HG03175 (cell line): ENCODE results near the gene CD48.
"Not testable (repeated sequence)": the region's sequence is repeated elsewhere in the genome, so short reads cannot be mapped to it uniquely, and the experiment has no call there.

Experiments used
- ATAC-seq: cut with Tn5 transposase; IDR thresholded peaks from one replicate; pipeline ENCODE4 v1.9.1; 2021; ENCODE audit warnings: mild to moderate bottlenecking, moderate library complexity; ENCODE audit not compliant: unreplicated experiment

Gene CD48

DNA sequence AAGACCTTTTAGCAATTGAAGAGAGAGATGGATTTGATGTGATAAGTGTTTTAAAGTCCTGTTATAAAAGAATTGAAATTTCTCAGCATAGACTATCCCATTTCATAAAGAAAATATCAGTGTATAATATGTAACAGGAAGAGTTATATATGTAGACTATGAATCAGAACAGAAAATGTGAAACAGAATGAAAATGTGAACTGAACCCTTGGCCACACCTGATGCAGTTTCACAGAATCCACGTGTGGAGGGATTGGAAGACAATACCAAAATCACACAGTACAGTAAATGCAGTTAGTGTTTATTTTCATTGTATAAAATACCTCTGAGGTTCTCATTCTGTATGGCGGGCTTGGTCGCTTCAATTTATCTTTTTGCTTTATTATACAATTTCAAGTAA lies 54.9 kb downstream of the CD48 start:
- ATAC-seq, result no peak

DNA sequence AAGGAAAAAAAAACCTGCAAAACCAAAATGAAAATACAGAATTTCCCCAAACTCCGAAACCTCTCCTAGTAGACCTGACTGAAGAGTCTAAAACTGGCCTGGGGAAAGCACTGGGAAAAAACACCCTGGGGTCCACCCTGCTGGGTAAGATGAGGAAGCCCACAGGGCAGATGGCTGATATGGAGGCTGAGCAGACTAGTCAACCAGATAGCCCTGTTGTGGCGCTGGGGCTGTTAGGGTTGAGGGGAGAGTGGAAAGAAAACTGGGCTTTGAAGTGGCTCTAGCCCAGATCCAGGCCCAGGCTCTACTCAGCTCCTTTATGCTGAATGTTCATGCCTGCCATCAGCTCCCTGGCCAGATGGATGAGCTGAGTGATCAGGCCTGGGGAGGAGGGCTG lies 58.0 kb downstream of the CD48 start:
- ATAC-seq, result no peak

GRCh38 chr1:160652924-160653619 lies 58.5 kb downstream of the CD48 start:
- no peak for ATAC-seq

DNA sequence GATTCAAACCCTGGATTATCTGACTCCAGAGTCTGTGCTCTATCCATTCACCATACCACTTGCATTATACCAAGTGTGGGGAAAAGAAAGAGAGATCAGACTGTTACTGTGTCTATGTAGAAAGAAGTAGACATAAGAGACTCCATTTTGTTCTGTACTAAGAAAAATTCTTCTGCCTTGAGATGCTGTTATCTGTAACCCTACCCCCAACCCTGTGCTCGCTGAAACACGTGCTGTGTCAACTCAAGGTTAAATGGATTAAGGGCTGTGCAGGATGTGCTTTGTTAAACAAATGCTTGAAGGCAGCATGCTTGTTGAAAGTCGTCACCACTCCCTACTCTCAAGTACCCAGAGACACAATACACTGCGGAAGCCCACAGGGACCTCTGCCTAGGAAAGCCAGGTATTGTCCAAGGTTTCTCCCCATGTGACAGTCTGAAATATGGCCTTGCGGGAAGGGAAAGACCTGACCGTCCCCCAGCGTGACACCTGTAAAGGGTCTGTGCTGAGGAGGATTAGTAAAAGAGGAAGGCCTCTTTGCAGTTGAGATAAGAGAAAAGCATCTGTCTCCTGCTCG lies 59.5 kb downstream of the CD48 start:
- ATAC-seq, result not testable (repeated sequence)

DNA sequence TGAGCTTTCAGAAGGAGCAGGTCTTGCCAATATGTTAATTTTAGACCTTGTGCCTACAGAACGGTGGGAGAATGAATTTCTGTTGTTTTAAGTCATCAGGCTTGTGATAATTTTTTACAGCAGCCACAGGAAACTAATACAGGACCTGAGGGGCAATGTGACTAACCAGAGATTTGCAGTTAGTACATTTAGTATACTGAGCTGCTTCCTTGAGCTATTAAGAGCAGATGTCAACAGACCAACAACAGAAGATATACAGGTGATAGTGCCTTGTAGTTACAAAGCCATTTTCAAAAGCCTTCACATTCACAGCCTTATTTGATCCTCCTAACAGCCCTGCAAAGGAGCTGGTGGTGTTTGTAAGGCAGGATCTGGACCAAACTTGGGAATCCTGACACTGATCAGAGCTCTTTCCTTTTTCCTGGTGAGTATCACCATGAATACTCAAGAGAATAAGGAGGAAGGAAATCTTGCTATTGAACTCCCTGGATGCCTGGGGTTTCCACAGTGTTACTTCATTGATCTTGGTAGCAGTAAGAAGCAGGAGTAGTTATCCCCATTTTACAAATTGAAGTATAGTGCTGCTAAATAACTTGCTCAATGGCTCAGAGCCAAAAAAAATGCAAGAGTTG lies 60.1 kb downstream of the CD48 start:
- no peak for ATAC-seq

GRCh38 chr1:160647329-160647720 lies 64.3 kb downstream of the CD48 start:
- ATAC-seq, result peak; percentile 25

GRCh38 chr1:160646711-160647328 lies 64.8 kb downstream of the CD48 start, which contains the start of gene SLAMF1:
SLAMF1 (minus strand) TSS chr1:160647044; CDS start chr1:160646945, 99 bp downstream.
- ATAC-seq, result peak; percentile 63

GRCh38 chr1:160646180-160646579 lies 65.4 kb downstream of the CD48 start:
- ATAC-seq, result peak; percentile 15

GRCh38 chr1:160645386-160646130 lies 66.1 kb downstream of the CD48 start:
- ATAC-seq, result no peak

- no peak for ATAC-seq
Observed at GRCh38 chr1:160644399-160644798, 67.2 kb downstream of the CD48 start.

DNA sequence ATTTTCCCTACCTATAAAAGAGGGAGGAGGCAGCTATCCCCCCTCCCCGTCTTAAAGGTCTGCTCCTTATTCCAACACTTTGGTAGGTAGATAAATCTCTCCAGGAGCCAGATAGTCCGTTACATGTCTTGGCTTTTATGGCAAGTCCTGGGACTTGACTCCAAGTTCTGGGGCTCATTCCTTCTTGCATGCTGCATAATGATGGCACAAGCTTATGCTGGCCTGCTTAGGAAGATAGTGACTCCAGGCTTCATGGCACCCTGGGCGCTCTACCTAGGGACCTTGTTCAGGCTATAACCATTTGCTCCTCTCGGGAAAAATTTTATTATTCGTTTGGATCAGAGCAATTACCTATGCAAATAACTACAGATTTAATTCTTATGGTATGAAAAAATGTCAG lies 68.5 kb downstream of the CD48 start:
- no peak for ATAC-seq

DNA sequence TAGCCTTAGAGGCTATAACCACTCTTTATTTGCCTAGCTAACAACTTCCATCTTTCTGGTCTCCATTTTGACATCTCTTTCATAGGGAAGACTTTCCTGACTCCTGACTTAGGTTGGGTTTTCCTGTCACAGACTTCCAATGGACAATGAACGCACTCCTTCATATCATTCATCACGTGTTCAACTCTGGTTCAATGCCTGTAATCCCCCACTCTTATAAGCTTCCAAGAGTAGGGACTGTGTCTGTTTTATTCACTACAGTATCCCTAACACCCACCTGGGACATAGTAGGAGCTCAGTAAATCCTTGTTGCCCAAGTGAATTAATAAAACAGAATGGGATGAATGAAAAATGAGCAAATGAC lies 69.4 kb downstream of the CD48 start:
- no peak for ATAC-seq

DNA sequence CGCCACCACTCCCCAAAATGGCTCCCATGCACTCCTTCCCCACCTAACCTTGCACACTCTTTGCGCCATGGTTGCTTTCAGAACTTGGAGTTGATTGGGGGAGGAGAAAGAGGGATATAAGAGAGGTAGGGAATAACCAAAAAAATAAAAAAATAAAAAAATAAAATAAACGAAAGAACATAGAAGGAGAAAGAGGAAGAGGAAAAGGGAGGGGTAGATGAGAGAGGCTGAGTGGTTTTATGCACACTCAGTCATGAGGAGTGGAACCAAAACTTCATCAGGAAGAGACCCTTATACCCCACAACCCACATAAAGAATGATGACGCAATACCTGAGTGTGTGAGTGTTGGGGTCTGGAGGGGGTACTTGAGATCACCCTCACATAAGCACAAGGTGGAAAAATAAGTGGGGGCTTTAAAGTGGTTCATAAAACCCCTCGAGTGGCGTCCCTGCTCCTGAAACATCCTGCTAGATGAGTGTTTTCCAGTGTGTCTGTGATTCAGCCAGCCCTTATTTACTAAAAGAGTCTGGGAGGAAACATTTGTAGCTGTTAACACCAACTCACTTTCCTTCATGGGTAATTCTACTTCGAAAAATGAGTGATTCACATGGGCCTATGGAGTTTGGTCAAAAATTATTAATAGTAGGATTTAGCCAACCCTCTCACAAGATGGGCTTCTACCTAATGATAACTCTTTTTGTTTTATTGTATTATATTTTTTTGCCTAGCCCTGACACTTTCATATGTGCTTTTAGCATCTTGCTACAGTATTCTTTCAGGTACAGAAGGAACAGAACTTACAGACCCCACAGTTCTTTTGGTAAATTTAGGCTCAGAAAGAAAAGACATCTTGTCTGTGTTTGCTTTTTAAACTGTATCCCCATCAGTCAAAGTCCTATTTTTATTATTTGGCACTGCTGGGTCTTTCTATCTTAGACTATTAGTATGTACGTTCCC lies 70.0 kb downstream of the CD48 start:
- no peak for ATAC-seq

DNA sequence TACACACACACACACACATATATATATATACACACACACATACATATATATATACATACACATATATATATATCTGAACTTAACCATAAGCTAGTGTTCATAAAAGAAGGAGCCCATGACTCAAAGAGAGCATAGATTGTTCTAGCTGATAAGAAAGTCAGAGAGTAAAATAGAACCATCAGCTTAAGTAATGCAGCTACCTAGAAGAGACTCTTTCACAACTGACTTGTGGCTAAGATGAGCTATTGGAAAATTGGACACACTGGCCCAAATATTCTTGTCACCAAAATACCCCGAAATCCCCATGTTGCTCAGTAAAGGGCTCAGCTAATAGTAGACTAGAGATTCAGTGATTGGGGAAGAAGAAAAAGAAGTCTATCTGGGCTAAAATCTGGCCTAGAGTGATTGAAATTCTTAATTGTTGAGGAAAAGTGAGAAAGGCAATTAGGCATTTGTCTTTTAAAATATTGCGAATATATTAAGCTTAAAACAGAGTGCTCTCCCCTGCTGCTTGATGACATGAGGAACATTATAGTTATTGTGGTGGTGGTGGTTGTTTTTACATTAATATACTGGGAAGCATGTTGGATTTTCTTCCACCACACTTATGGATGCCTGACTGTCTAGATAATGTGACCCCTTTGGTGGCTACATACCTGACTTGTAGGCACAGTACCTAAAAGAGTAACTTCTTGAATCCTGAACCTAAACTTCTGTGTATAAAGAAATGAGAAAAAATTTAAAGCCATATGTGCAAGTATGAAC lies 71.1 kb downstream of the CD48 start:
- no peak for ATAC-seq

DNA sequence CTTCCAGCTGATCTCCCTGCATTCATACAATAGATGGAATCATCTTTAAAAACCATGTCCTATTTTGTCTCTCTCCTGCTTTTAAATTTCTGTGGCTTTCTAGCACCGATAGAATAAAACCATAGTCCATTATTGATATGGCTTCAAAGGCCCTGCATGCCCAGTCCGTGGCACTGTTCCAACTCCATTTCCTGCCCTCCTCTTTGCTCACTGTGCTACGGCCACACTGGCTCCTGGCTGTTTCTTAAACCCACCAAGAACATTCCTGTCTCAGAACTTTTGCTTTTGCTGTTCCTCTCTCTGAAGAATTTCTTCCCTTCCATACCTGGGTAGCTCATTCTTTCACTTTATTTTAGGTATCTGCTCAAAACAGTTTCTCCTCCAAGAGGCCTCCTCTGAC lies 72.0 kb downstream of the CD48 start:
- ATAC-seq, result no peak

DNA sequence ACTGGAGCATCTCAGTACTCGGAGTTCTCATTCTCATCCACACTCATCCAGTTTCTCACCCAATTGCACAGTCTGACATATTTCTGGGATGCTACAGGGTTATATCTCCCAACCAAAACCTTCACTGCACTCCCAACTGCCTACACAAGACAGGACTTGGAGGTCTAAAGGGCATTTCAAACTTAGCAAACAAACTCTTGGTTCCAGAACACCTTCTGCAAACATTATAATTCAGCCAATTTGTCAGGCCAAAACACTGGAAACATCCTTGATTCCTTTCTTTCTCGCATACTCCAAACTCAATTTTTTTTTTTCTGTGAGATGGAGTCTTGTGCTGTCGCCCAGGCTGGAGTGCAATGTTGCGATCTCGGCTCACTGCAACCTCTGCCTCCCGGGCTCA lies 72.7 kb downstream of the CD48 start:
- no peak for ATAC-seq

DNA sequence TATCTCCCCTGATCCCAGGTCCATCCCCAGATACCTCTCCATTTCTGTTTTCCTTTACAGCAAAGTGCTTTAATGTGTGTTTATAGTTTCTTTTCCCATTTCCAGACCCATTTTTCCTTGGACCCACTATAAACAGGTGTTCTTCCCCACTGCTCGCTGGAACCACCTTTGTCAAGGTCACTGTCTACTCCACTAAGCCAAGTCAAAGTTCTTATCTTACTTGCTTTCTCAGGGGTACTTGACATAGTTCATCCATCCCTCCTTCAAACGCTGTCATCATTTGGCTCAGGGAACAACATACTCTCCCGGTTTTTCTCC lies 73.1 kb downstream of the CD48 start:
- ATAC-seq, result no peak

DNA sequence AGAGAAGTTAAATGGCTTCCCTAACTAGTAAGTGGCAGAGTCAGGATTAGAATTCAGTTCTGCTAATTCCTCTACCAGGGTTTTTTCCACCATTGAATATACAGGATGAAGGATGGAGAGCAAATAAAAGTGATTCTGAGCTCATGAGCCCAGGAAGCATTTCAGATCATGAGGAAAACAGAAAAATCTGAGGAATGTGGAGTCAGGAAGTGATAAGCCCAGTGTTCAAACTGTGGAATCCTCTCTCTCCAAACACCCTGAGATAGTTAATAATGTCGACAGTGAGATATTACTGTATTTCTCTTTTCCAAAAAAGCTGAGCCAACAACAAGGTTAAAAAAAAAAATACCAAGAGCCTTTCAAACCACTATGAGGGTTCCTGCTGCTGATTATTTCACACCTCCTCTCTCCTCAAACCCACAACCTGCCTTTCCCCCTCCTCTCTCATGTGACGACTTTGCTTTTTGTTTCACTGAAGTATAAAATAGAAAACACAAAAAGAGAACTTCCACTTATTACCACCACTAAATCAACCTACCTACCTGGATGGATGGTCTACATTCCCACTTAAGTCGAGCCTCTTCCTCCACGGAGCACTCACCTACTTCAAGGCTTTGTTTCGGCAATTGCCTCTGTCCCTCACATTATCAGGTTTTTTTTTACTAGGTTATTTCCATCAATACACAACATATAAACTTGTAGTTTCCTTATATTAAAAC lies 73.6 kb downstream of the CD48 start:
- peak; percentile 68 for ATAC-seq

DNA sequence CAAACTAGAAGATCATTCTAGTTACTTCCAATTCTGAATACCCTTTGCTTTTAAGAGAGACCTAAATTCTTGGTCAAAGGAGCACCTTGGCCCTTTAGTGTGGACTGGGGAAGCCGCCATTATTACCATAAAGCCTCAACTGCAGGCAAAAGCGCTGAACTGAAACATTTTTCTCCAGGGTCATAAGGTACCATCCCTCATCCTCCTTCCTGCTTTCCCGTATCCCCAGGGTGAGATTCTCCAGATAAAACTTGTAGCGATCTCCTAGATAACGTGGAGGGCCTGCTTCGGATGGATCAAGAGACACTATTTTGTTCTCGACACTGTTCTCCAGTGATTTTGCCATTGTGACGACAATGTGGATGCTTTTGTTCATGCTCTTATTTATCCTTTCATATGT lies 74.6 kb downstream of the CD48 start:
- no peak for ATAC-seq
